ENCODE data around the gene C10orf105.

C10orf105 gene

GRCh38 chr10:71714031-71714410 is 5.6 kb downstream of the C10orf105 start:
- no peaks in the 10 kb centered on the region for H3K27me3 ChIP-seq (ENCODE audit: insufficient read depth, low read length)
- H3K27ac ChIP-seq (ENCODE audit: low read depth, low read length): no peak overlapping the region
- peaks cover 14% of the 10 kb centered on the region; the same call in 1 of the 2 replicates for H3K4me1 ChIP-seq (ENCODE audit: insufficient read depth, low read length)
- no peak overlapping the region for H3K9ac ChIP-seq (ENCODE audit: low read depth, low read length)
- no peaks in the 10 kb centered on the region for H3K9me3 ChIP-seq (ENCODE audit: insufficient read depth, low read depth, low read length)
- 92% methylated on average over 4 of the region's 4 CpGs for WGBS
- H3K36me3 ChIP-seq (ENCODE audit: insufficient read depth, low read length): no peaks in the 10 kb centered on the region
- no peak overlapping the region for H3K4me3 ChIP-seq (ENCODE audit: low read length)

GRCh38 chr10:71713135-71714030 is 6.2 kb downstream of the C10orf105 start:
- Histone ChIP-seq H3K9ac (ENCODE audit: low read depth, low read length) (no peak overlapping the region; the same call in 1 of the 2 replicates), H3K4me1 (ENCODE audit: insufficient read depth, low read length) (peaks cover 14% of the 10 kb centered on the region; the same call in 1 of the 2 replicates)

GRCh38 chr10:71712572-71713134 is 6.9 kb downstream of the C10orf105 start:
- H3K9ac ChIP-seq (ENCODE audit: low read depth, low read length): no peak overlapping the region

More at GRCh38 chr10:71713135-71714030, 6.2 kb downstream of the C10orf105 start:
- Histone ChIP-seq H3K36me3 (ENCODE audit: insufficient read depth, low read length) (no peaks in the 10 kb centered on the region), H3K27me3 (ENCODE audit: insufficient read depth, low read length) (no peaks in the 10 kb centered on the region), H3K4me3 (ENCODE audit: low read length) (no peak overlapping the region), H3K9me3 (ENCODE audit: insufficient read depth, low read depth, low read length) (no peaks in the 10 kb centered on the region), H3K27ac (ENCODE audit: low read depth, low read length) (peak overlapping the region; percentile 1; the same call in 1 of the 2 replicates)
- 74% methylated on average over 12 of the region's 12 CpGs for WGBS

GRCh38 chr10:71712170-71712569 is 7.4 kb downstream of the C10orf105 start:
- H3K36me3 ChIP-seq (ENCODE audit: insufficient read depth, low read length): no peaks in the 10 kb centered on the region
- peaks cover 14% of the 10 kb centered on the region; the same call in 1 of the 2 replicates for H3K4me1 ChIP-seq (ENCODE audit: insufficient read depth, low read length)

More at GRCh38 chr10:71712572-71713134, 6.9 kb downstream of the C10orf105 start:
- Histone ChIP-seq H3K27me3 (ENCODE audit: insufficient read depth, low read length) (no peaks in the 10 kb centered on the region), H3K9me3 (ENCODE audit: insufficient read depth, low read depth, low read length) (no peaks in the 10 kb centered on the region), H3K4me3 (ENCODE audit: low read length) (no peak overlapping the region), H3K4me1 (ENCODE audit: insufficient read depth, low read length) (peaks cover 14% of the 10 kb centered on the region; the same call in 1 of the 2 replicates), H3K27ac (ENCODE audit: low read depth, low read length) (no peak overlapping the region; the same call in 1 of the 2 replicates), H3K36me3 (ENCODE audit: insufficient read depth, low read length) (no peaks in the 10 kb centered on the region)
- WGBS: 92% methylated on average over 17 of the region's 17 CpGs

GRCh38 chr10:71711052-71711623 is 8.4 kb downstream of the C10orf105 start:
- WGBS: 91% methylated on average over 6 of the region's 6 CpGs
- Histone ChIP-seq H3K36me3 (ENCODE audit: insufficient read depth, low read length) (no peaks in the 10 kb centered on the region), H3K9ac (ENCODE audit: low read depth, low read length) (no peak overlapping the region), H3K4me1 (ENCODE audit: insufficient read depth, low read length) (peaks cover 14% of the 10 kb centered on the region; the same call in 1 of the 2 replicates), H3K27me3 (ENCODE audit: insufficient read depth, low read length) (no peaks in the 10 kb centered on the region), H3K27ac (ENCODE audit: low read depth, low read length) (no peak overlapping the region), H3K9me3 (ENCODE audit: insufficient read depth, low read depth, low read length) (no peaks in the 10 kb centered on the region), H3K4me3 (ENCODE audit: low read length) (no peak overlapping the region)

More at GRCh38 chr10:71712170-71712569, 7.4 kb downstream of the C10orf105 start:
- 98% methylated on average over 2 of the region's 2 CpGs for WGBS
- Histone ChIP-seq H3K9ac (ENCODE audit: low read depth, low read length) (no peak overlapping the region), H3K27ac (ENCODE audit: low read depth, low read length) (no peak overlapping the region), H3K4me3 (ENCODE audit: low read length) (no peak overlapping the region), H3K9me3 (ENCODE audit: insufficient read depth, low read depth, low read length) (no peaks in the 10 kb centered on the region), H3K27me3 (ENCODE audit: insufficient read depth, low read length) (no peaks in the 10 kb centered on the region)

GRCh38 chr10:71710519-71710918 is 9.1 kb downstream of the C10orf105 start:
- peaks cover 14% of the 10 kb centered on the region; the same call in 1 of the 2 replicates for H3K4me1 ChIP-seq (ENCODE audit: insufficient read depth, low read length)
- H3K27ac ChIP-seq (ENCODE audit: low read depth, low read length): no peak overlapping the region
- no peak overlapping the region for H3K4me3 ChIP-seq (ENCODE audit: low read length)
- 93% methylated on average over 2 of the region's 2 CpGs for WGBS
- no peaks in the 10 kb centered on the region for H3K36me3 ChIP-seq (ENCODE audit: insufficient read depth, low read length)
- no peaks in the 10 kb centered on the region for H3K27me3 ChIP-seq (ENCODE audit: insufficient read depth, low read length)
- H3K9me3 ChIP-seq (ENCODE audit: insufficient read depth, low read depth, low read length): no peaks in the 10 kb centered on the region
- no peak overlapping the region for H3K9ac ChIP-seq (ENCODE audit: low read depth, low read length)

- no peaks in the 10 kb centered on the region for H3K36me3 ChIP-seq (ENCODE audit: insufficient read depth, low read length)
- peaks cover 14% of the 10 kb centered on the region; the same call in 1 of the 2 replicates for H3K4me1 ChIP-seq (ENCODE audit: insufficient read depth, low read length)
- no peak overlapping the region for H3K27ac ChIP-seq (ENCODE audit: low read depth, low read length)
- no peaks in the 10 kb centered on the region for H3K27me3 ChIP-seq (ENCODE audit: insufficient read depth, low read length)
- H3K4me3 ChIP-seq (ENCODE audit: low read length): no peak overlapping the region
- 91% methylated on average over 28 of the region's 28 CpGs for WGBS
- no peaks in the 10 kb centered on the region for H3K9me3 ChIP-seq (ENCODE audit: insufficient read depth, low read depth, low read length)
- no peak overlapping the region for H3K9ac ChIP-seq (ENCODE audit: low read depth, low read length)
Observed at GRCh38 chr10:71708897-71709882, 10.4 kb downstream of the C10orf105 start.

GRCh38 chr10:71708301-71708703 is 11.3 kb downstream of the C10orf105 start:
- H3K9ac ChIP-seq (ENCODE audit: low read depth, low read length): no peak overlapping the region

GRCh38 chr10:71707240-71707789 is 12.3 kb downstream of the C10orf105 start:
- H3K9ac ChIP-seq (ENCODE audit: low read depth, low read length): no peak overlapping the region
- no peaks in the 10 kb centered on the region for H3K36me3 ChIP-seq (ENCODE audit: insufficient read depth, low read length)
- no peak overlapping the region for H3K4me3 ChIP-seq (ENCODE audit: low read length)
- H3K4me1 ChIP-seq (ENCODE audit: insufficient read depth, low read length): no peaks in the 10 kb centered on the region
- H3K9me3 ChIP-seq (ENCODE audit: insufficient read depth, low read depth, low read length): no peaks in the 10 kb centered on the region
- H3K27me3 ChIP-seq (ENCODE audit: insufficient read depth, low read length): no peaks in the 10 kb centered on the region; the same call in 1 of the 2 replicates
- WGBS: 95% methylated on average over 5 of the region's 5 CpGs
- H3K27ac ChIP-seq (ENCODE audit: low read depth, low read length): no peak overlapping the region

More at GRCh38 chr10:71708301-71708703, 11.3 kb downstream of the C10orf105 start:
- Histone ChIP-seq H3K4me3 (ENCODE audit: low read length) (no peak overlapping the region), H3K36me3 (ENCODE audit: insufficient read depth, low read length) (no peaks in the 10 kb centered on the region), H3K27ac (ENCODE audit: low read depth, low read length) (no peak overlapping the region), H3K27me3 (ENCODE audit: insufficient read depth, low read length) (no peaks in the 10 kb centered on the region), H3K4me1 (ENCODE audit: insufficient read depth, low read length) (0 out of 2 replicates have a peak, but pooled peaks cover 5% of the 10 kb centered on the region), H3K9me3 (ENCODE audit: insufficient read depth, low read depth, low read length) (no peaks in the 10 kb centered on the region)
- 24% methylated on average over 10 of the region's 10 CpGs for WGBS
